ENCODE results near the gene CELF1.
"Not testable (repeated sequence)": the region's sequence is repeated elsewhere in the genome, so short reads cannot be mapped to it uniquely, and the experiment has no call there.

The CELF1 gene

DNA sequence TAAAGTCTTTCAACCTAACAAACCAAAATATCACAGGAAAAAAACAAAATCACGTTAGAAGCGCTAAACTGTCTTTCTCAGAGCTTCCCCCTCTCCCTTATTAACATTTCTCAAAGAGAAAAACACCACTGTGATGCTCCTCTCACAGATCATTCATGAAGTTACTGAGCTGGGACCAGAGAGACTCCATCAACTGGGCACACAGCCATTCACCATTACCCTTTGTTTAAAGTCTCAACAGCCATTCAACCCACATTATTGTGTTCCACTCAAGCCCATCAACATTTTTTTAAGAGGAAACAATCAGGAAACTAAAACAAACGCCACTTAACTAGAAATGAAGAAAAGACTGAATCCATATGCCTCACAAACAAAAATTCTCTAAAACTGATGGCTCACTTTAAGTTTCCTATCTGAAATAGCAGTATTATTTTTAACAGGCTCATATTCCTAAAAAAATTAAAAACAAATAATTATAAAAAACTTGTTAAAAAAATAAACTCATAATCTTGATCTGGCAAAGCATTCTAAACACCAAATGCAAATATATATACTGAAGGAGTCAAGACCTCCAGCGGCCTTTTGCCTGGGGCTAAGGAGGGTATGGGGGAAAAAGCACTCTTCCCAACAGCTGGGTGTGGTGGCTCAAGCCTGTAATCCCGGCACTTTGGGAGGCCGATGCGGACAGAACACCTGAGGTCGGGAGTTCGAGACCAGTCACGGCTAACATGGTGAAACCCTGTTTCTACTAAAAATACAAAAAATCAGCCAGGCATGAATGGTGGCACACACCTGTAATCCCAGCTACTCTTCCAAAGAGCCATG is 14.0 kb downstream of the CELF1 start:
- no peak for DNase-seq (ENCODE audit: low read depth in 2 of 2)

DNA sequence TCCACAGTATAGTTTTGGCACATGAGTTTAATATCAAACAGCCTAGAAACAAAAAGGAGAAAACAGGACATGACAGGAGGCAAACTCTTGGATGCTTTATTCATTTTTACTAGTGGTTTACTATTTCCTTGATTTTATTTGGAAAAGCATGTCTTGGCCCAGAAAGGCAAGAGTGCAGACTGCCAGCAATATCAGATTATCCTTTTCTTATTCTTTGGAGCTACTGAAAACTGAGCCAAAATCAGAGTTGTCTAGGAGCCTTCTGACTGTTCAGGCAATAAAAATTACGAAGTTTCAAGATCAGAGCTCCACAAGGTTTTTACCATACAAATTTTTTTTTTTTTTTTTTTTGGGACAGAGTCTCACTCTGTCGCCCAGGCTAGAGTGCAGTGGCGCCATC is 16.0 kb downstream of the CELF1 start:
- DNase-seq (ENCODE audit: low read depth in 2 of 2): no peak

DNA sequence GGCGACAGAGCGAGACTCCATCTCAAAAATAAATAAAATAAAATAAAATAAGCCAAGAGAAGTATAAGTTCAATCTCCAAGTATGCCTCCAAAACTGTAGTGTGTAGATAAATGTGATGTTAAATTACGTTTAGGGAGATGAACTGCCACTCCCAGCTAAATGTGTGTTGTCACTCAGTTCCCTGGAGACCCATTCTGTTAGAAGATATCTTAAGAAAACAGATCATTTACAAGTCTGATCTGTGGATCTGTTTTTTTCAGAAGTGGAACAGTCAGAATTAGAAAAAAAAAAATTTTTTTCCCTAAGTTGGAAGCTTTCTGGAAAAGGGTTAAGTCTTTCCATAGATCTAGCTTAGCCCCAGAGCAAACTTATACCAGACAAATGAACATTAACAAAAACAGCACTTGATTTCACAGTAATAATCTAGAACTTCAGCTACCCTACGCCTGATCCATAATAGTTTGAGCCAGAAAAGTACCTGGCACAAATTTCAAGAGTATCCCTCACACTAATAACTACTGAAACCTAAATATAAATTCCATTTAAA is 18.2 kb downstream of the CELF1 start:
- no peak for DNase-seq (ENCODE audit: low read depth in 2 of 2)

DNA sequence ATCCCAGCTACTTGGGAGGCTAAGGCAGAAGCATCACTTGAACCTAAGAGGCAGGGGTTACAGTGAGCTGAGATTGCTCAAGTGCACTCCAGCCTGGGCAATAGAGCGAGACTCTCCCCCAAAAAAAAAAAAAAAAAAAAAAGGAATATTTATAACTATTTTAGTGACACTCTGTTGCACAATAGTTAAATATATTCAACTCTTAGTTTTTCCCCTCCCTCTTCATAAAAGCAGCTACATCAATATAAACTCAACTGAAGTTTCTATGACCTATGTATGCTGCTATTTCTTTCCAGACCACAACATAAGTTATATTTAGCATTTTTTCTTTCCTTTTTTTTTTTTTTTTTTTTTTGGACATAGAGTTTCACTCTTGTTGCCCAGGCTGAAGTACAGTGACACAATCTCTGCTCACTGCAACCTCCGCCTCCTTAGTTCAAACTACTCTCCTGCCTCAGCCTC is 19.2 kb downstream of the CELF1 start:
- DNase-seq (ENCODE audit: low read depth in 2 of 2): peak; percentile 59 to 72

DNA sequence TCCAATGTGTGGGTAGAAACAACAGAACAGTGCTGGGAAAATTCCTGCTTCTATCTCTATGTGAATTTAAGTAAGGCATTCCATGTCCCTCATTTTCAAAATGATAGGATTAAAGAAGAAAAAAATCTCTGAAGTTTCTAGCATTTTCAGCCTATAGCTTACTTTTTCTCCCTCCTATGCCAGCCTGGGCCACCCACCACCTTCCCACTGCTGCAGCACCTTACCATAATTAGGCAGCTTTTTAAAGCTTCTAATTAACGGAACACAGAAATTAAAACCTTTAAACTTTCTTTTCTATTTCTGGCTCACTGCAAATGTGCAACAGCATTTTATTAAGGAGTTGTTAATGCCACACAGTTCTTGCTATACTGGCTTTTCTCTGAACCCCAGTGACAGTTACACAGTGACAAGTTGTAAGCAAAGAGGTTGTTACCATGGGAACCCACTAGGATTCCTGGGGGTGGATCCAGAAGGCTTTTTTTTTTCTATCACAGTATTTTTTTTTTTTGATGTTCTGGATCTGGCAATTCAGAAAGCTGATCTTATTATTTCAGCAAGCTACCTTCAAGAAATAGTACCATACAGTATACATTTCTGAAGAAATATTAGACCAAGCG is 20.2 kb downstream of the CELF1 start:
- no peak for DNase-seq (ENCODE audit: low read depth in 2 of 2)

DNA sequence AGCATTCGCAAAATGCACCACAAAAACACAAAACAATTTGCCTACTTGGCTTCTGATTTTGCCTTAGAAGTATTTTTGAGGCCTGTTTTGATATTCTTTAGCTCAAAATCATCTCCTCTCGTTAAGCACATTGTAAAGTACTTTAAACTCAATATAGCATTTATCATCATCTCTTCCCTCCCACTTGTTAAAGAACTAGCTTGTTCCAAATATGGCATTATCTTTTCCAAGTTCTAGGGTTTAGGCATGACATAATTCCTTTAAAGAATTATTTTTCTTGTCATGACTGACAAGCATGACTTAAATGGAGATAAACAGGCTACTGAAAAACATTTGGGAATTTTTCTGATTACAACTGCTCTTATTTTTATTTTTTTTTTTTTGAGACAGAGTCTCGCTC is 21.3 kb downstream of the CELF1 start:
- DNase-seq (ENCODE audit: low read depth in 2 of 2): no peak

DNA sequence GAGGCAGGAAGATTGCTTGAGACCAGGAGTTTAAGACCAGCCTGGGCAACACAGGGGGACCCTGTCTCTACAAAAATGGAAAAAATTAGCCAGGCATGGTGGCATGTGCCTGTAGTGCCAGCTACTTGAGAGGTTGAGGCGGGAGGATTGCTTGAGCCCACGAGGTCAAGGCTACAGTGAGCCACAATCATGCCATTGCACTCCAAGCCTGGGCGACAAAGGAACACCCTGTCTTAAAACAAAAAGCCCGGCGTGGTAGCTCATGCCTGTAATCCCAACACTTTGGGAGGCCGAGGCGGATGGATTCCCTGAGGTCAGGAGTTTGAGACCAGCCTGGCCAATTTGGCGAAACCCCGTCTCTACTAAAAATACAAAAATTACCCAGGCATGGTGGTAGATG is 22.2 kb downstream of the CELF1 start:
- DNase-seq (ENCODE audit: low read depth in 2 of 2): not testable (repeated sequence)

DNA sequence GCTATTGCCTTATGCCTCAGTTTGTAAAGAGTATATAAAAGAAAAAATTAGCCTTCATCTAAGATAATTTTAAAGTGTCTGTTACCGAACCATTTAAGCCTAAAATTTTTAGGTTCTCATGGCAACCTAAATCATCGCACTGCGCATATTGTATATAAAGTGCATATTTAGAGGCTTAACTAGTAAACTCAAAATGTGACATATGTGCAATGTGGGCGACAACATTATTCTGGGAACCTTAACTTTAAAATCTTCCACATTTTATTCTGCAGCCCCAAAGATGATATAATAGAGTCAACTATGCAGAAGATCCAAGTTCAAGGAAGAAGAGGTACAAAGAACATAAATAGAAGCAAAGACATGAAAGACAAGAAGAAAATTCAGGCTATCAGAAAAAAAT is 23.0 kb downstream of the CELF1 start:
- DNase-seq (ENCODE audit: low read depth in 2 of 2): no peak

DNA sequence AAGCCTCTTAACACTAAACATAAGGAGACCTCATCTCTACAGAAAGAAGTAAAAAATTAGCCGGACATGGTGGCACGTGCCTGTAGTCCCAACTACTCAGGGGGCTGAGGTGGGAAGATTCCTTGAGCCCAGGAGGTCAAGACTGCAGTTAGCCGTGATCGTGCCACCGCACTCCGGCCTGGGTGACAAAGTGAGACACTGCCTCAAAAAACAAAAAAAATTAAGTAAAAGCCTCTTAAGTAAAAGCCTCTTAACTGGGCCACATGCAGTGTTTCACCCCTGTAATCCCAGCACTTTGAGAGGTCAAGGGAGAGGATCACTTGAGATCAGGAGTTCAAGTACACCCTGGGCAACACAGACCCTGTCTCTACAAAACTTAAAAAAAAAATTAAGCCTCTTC is 25.7 kb downstream of the CELF1 start:
- no peak for DNase-seq (ENCODE audit: low read depth in 2 of 2)

DNA sequence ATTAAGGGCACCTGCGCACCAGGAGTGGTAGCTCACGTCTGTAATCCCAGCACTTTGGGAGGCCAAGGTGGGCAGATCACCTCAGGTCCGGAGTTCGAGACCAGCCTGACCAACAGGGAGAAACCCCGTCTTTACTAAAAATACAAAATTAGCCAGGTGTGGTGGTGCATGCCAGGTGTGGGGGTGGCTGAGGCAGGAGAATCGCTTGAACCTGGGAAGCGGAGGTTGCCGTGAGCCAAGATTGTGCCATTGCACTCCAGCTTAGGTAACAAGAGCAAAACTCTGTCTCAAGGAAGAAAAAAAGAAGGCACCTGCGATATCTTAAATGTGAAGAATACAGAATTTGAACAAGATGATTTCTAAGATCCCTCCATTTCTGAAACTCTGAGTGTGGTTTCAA is 26.9 kb downstream of the CELF1 start:
- DNase-seq (ENCODE audit: low read depth in 2 of 2): not testable (repeated sequence)

DNA sequence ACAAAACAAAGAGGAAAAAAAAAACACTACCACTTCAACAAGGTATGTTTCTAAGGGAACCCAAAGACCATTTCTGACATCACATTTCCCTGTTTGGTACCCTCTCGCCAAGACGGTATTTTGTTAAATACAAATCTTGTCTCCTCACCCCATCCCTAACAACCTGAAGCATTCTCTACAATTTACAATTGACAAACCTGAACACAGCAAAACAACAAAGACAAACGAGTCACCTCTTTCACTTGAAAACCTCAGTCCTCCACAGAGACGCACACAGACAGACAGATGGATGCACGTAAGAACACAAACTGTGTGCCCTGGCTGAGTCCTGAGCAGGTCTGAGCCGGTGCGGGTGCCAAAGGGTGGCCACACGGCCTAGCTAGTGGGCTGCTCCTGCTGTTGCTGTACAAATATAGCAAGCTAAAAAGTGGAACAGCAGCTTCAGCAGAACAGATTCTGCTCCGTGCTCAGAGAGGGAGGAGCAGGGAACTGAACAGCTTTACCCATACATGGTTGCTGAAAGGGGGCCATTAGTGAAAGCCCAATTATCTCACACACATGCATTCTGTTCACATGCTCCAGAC is 28.5 kb downstream of the CELF1 start:
- no peak for DNase-seq (ENCODE audit: low read depth in 2 of 2)

DNA sequence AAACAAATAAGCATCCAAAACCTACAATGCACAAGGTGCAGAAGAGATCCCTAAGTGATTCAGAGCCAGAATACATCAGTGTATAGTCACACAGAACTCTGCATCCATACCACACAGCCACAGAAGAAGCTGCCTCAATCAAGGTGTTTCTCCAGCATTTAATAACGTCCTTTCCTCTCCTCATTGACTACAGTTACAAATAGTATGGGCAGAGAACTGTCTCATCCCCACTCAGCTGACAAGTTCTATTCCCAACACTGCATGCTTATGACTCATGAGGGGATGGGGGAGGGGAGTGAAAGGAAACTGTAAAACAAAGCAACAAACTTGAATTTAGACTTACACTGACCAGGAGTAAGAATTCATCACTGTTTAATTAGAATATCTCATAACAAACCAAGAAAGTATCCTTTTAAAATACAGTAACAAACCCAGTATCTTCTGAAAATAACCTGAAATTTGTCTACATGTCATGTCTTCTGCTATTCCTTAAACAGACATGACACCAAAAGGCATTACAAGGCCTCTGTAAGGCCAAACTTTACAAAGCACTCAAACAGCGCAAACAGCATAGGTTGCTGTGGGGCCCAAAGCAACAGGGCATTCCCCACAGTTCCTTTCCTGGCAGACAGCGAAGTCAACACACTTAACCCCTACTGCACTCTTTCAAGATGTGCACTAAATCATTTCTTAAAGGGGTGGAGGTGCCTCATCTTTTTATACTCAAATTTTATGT is 29.3 kb downstream of the CELF1 start:
- DNase-seq (ENCODE audit: low read depth in 2 of 2): no peak

DNA sequence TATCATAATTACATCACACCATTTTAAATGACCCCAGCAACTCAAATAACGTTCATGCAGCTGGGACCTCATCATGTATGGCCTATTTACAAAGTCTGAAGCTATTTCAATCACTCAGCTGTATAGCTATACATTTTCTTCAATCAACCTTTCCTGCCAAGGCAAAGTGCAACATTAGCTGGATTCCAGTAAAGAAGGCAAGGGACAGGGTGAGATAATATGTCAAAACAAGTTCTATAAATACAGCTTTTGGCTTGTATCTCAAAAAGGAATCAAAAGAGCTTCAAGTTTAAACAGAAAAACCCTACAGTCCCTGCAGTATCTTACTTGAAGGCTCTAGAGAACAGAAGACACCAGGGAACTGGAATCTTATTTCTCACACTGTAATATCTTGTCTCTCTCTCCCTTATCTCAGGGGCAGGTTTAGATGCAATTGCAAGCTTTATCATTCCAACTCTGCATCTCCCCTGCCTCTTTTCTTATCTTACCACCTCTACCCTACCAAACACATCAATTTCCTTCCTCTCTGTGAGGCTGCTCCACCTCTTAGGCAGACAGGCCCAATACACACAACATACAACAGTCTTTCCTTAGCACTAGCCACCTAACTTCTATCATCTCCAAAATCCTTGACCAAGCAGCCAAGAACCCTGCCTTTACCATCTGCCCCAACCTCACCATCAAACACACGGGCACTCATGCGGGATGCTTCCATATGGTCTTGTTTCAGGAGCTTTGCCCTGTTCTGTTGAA is 34.5 kb downstream of the CELF1 start:
- no peak for DNase-seq (ENCODE audit: low read depth in 2 of 2)

DNA sequence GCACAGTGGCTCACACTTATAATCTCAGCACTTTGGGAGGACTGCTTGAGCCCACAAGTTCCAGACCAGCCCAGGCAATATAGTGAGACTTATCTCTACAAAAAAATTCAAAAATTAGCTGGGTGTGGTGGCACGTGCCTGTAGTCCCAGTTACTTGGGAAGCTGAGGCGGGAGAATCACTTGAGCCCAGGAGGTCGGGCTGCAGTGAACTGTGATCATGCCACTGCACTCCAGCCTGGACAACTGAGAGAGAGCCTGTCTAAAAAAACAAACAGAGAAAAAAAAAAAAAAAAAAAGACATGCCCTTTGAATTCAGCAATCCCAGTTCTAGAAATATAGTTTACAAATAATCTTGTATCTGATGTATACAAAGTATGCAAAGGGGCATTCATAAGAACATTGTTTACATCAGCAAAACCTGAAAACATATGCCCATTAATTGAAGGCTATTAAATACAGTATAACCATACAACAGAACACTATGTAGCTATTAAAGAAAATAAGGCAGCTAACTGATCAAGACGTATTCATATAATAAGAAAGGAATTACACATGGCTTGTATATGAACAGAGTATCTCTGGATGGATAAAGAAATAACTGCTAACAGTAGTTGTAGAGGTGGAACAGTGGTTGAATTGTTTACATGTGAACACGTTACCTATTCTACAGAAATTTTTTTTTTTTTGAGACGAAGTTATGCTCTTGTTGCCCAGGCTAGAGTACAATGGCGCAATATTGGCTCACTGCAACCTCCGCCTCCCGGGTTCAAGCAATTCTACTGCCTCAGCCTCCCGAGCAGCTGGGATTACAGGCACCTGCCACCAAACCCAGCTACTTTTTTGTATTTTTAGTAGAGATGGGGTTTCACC is 35.7 kb downstream of the CELF1 start:
- no peak for DNase-seq (ENCODE audit: low read depth in 2 of 2)

DNA sequence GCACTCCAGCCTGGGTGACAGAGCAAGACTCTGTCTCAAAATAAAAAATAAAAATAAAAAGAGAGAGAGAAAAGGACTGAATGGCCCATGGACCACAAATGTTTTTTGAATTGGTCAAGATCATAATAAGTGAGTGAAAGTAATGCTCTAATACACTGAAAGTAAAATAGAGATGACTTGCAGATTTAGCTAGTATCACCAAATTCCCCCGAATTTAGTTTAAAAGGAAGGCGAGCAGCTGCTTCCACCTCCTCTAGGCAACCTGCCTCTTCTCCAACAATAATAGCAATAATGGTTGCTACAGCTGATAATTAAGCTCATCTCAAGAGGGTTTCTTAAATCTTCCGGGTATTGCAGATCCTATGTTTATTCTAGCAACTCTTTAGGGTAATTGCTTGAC is 36.8 kb downstream of the CELF1 start:
- DNase-seq (ENCODE audit: low read depth in 2 of 2): no peak

DNA sequence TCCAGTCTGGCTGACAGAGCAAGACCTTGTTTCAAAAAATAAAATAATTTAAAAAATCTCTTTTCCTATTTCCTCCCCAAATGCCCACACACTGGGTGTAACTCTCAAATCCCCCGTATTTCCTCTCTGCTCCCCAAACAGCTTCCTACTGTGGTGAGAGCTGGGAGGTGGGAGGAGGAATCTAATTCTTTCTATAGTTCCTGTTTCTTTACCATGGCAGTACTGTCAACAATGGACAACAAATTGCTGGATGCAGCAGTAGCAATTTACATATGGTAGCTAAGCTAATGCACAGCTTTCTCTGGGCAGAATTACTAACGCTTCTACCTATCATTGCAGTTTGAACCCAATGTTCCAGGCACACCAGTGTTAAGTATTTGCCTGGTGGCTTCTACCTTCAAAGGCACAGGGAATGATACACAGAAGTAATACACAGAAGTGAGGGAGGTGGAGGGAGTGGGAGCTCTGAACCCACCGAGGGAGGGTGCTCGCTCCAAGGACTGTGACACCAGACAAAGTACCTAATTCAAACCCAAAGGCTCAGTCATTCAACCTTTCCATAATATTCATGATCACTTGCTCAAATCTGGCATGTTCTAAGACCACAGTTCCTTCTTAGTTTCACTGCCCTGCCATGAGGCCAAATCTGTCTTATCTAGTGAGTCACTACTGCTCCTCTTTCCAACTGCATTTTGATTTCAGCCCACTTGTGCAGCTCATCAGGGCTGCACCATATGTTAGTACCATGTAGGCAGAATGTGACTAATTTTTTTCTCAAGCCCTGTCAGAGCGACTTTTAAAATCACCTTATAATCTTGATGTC is 37.9 kb downstream of the CELF1 start:
- peak; percentile 29 to 43 for DNase-seq (ENCODE audit: low read depth in 2 of 2)

DNA sequence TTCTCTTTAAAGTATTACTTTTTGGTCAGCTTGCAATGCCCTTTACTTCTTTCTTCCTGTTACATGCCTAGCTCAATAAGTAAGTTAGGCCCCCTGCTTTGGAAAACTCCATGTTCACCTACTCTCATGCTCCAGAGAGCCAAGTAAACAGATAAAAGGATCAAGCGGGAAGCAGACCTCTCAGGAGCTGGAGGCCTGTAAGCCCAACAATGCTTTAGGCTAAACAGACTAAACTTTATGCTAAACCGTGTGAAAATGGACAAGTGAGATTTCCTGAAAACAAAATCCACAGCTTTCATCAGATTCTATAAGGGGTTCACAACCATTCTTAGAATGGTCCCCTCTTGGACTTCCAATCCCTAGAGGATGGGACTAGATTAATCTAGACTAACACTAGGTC is 40.2 kb downstream of the CELF1 start:
- no peak for DNase-seq (ENCODE audit: low read depth in 2 of 2)

DNA sequence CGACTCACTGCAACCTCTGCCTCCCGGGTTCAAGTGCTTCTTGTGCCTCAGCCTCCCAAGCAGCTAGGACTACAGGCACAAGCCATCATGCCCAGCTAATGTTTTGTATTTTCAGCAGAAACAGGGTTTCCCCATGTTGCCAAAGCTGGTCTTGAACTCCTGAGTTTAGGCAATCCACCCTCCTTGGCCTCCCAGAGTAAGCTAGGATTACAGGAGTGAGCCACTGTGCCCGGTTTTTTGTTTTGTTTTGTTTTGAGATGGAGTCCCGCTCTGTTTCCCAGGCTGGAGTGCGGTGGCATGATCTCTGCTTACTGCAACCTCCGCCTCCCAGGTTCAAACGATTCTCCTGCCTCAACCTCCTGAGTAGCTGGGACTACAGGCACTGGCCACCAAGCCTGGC is 41.0 kb downstream of the CELF1 start:
- DNase-seq (ENCODE audit: low read depth in 2 of 2): no peak

DNA sequence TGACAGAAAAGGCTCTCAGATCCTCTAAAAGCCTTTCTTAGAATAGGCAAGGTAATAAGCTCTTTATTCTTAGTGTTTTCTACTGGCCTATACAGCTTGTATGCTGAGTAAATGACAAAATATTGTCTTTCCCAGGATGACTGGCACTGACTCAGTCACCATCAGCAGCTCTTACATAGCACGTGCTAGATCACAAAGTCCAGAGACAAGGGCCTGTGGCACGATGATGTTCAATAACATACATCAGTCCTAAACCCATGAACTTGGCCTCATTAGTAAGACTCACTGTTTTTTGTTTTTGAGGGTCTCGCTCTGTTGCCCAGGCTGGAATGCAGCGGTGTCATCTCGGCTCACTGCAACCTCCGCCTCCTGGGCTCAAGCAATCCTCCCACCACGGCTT is 42.7 kb downstream of the CELF1 start:
- DNase-seq (ENCODE audit: low read depth in 2 of 2): no peak

Measured in fibroblast of skin of left biceps (primary cell).